Globus pallidus (tissue), 1 donor: Measurements from ENCODE around the gene CELA2A.

Experiments
- DNase-seq: peaks from one replicate; pipeline ENCODE4 v3.0.0-alpha.2; 2015; ENCODE audit warnings: low spot score

The CELA2A gene

GRCh38 chr1:15456313-15456954 is at the start of gene CELA2A:
Gene CELA2A, plus strand, starts transcription at chr1:15456732. Its CDS starts 22 bp downstream, at chr1:15456754.
- DNase-seq = no peak

- DNase-seq = no peak
These were observed 49.0 kb upstream of the CELA2A start for GRCh38 chr1:15407580-15407979.

- no peak for DNase-seq
These were observed 47.6 kb upstream of the CELA2A start for GRCh38 chr1:15408890-15409387.

- DNase-seq = peak; percentile 48
These were observed 46.9 kb upstream of the CELA2A start, which contains the start of gene EFHD2 for GRCh38 chr1:15409388-15410222. Gene EFHD2, plus strand, starts transcription at chr1:15409888. Its CDS starts 84 bp downstream, at chr1:15409972.

- DNase-seq = no peak
These were observed 46.2 kb upstream of the CELA2A start for GRCh38 chr1:15410223-15410883.

GRCh38 chr1:15410884-15411245 is 45.7 kb upstream of the CELA2A start:
- DNase-seq = no peak

GRCh38 chr1:15411593-15412137 is 44.9 kb upstream of the CELA2A start:
- DNase-seq = peak; percentile 46

- DNase-seq = no peak
These were observed 44.2 kb upstream of the CELA2A start for GRCh38 chr1:15412175-15412800.

GRCh38 chr1:15412843-15413242 is 43.7 kb upstream of the CELA2A start:
- DNase-seq = peak; percentile 59

- DNase-seq = no peak
These were observed 42.7 kb upstream of the CELA2A start for GRCh38 chr1:15413563-15414444.

- DNase-seq = no peak
These were observed 42.0 kb upstream of the CELA2A start for GRCh38 chr1:15414445-15414983.

GRCh38 chr1:15417059-15417934 is 39.2 kb upstream of the CELA2A start:
- DNase-seq = peak; percentile 37

- DNase-seq = no peak
These were observed 37.6 kb upstream of the CELA2A start for GRCh38 chr1:15418806-15419515.

- DNase-seq = no peak
These were observed 35.6 kb upstream of the CELA2A start for GRCh38 chr1:15420853-15421465.

GRCh38 chr1:15422871-15423270 is 33.7 kb upstream of the CELA2A start:
- no peak for DNase-seq

- DNase-seq = no peak
These were observed 33.0 kb upstream of the CELA2A start for GRCh38 chr1:15423355-15424077.

GRCh38 chr1:15424146-15424667 is 32.3 kb upstream of the CELA2A start:
- DNase-seq = no peak
